ENCODE results near the gene SLC6A20. TPM values are rescaled to one million over a fixed set of nuclear protein-coding genes. Genes with fewer than 3 reads are reported as not detected.
A peak's percentile ranks its signal among the peaks of the same experiment; 100 is the strongest.

The SLC6A20 gene
- polyA plus RNA-seq, 4 donors: 10.9 to 43.0 (median 32.7) TPM

DNA sequence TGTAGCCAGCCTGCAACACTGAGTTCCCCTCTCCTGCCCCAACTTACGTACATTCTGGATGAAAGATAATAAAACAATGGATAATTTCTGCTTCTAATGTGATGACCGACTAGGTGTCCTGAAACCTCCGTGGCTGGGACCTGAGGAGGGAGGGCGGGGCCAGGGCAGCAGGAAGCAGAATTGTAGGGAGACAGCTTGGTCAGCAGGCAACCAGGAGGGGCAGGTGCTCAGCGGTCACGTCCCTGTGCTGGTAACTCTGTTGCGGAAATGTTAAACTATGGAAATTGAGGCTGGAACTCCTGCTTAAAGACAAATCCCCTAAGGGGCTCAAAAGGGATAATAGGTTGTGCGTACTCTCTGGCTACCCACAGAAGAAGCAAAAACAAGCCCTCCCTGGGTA lies 30.4 kb downstream of the SLC6A20 start:
- 88 to 95% (median 90%) methylated on average over 8 of the region's 8 CpGs for WGBS, 3 donors
- peaks cover 0 to 56% (median 18%) of the 10 kb centered on the region in 3 donors for H3K36me3 ChIP-seq (ENCODE audit: control insufficient read depth in 3 of 3, insufficient read depth in 2 of 3, low read depth in 1 of 3, low read length in 3 of 3)
- FAIRE-seq: no peak
- no peaks in the 10 kb centered on the region for H3K27me3 ChIP-seq (ENCODE audit: control insufficient read depth in 3 of 3, insufficient read depth in 3 of 3, low read length in 3 of 3)
- H3K4me1 ChIP-seq (ENCODE audit: control insufficient read depth in 3 of 3, insufficient read depth in 2 of 3, low read depth in 1 of 3, low read length in 2 of 3): peaks cover 0 to 7% (median 2%) of the 10 kb centered on the region in 3 donors
- DNase-seq: no peak
- no peak overlapping the region for H3K4me3 ChIP-seq (ENCODE audit: low read depth in 1 of 3, low read length in 3 of 3)
- peaks cover 0 to 3% of the 10 kb centered on the region in 2 donors for H3K9me3 ChIP-seq (ENCODE audit: control insufficient read depth in 2 of 2, insufficient read depth in 1 of 2, low read depth in 1 of 2, low read length in 1 of 2)
- H3K27ac ChIP-seq (ENCODE audit: low read depth in 1 of 3, low read length in 2 of 3): no peak overlapping the region

GRCh38 chr3:45765266-45765851 lies 31.0 kb downstream of the SLC6A20 start:
- Histone ChIP-seq H3K4me1 (ENCODE audit: control insufficient read depth in 3 of 3, insufficient read depth in 2 of 3, low read depth in 1 of 3, low read length in 2 of 3) (peaks cover 0 to 7% (median 2%) of the 10 kb centered on the region in 3 donors), H3K27ac (ENCODE audit: low read depth in 1 of 3, low read length in 2 of 3) (no peak overlapping the region), H3K36me3 (ENCODE audit: control insufficient read depth in 3 of 3, insufficient read depth in 2 of 3, low read depth in 1 of 3, low read length in 3 of 3) (peaks cover 0 to 58% (median 17%) of the 10 kb centered on the region in 3 donors), H3K27me3 (ENCODE audit: control insufficient read depth in 3 of 3, insufficient read depth in 3 of 3, low read length in 3 of 3) (no peaks in the 10 kb centered on the region), H3K4me3 (ENCODE audit: low read depth in 1 of 3, low read length in 3 of 3) (no peak overlapping the region), H3K9me3 (ENCODE audit: control insufficient read depth in 2 of 2, insufficient read depth in 1 of 2, low read depth in 1 of 2, low read length in 1 of 2) (peaks cover 0 to 3% of the 10 kb centered on the region in 2 donors)
- FAIRE-seq: no peak
- WGBS, 3 donors: 92 to 98% (median 95%) methylated on average over 9 of the region's 9 CpGs
- DNase-seq: no peak

- Histone ChIP-seq H3K4me3 (ENCODE audit: low read depth in 1 of 3, low read length in 3 of 3) (no peak overlapping the region), H3K27ac (ENCODE audit: low read depth in 1 of 3, low read length in 2 of 3) (no peak overlapping the region), H3K27me3 (ENCODE audit: control insufficient read depth in 3 of 3, insufficient read depth in 3 of 3, low read length in 3 of 3) (no peaks in the 10 kb centered on the region), H3K9me3 (ENCODE audit: control insufficient read depth in 2 of 2, insufficient read depth in 1 of 2, low read depth in 1 of 2, low read length in 1 of 2) (peaks cover 0 to 3% of the 10 kb centered on the region in 2 donors), H3K4me1 (ENCODE audit: control insufficient read depth in 3 of 3, insufficient read depth in 2 of 3, low read depth in 1 of 3, low read length in 2 of 3) (peaks cover 0 to 7% (median 2%) of the 10 kb centered on the region in 3 donors), H3K36me3 (ENCODE audit: control insufficient read depth in 3 of 3, insufficient read depth in 2 of 3, low read depth in 1 of 3, low read length in 3 of 3) (peaks cover 0 to 69% (median 15%) of the 10 kb centered on the region in 3 donors)
- no peak for FAIRE-seq
- 92 to 96% (median 94%) methylated on average over 5 of the region's 5 CpGs for WGBS, 3 donors
- DNase-seq: no peak
Observed at GRCh38 chr3:45763303-45763675, 33.0 kb downstream of the SLC6A20 start.

DNA sequence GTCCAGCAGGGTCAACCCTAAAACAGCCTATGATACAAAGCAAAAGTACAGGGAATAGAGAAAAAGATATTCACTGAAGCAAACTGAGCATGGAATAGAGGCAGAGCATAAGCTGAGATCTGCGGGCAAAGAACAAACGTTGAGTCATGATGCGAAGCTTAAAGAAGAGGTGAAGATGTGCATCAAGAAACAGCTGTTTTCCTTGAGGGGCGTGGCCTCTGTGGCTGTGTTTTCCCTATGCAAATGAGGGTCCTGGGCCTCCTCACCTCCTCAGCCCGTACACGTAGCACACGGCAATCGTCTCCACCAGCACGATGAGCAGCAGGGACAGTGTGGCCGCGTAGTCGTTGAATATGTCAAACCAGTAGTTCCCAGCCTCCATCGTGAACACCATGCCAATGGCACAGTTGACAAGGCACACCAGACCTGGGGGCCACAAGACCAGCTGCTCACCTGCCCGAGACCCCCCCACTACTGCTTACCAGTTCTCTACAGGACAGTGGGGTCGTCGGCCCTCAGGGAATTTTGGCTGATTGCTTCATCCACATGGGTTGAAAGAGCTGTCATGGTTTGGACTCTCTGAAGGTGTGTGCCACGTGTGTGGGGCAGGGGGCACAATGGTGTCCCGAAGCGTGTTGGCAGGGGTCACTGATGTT lies 33.6 kb downstream of the SLC6A20 start:
- Histone ChIP-seq H3K4me3 (ENCODE audit: low read depth in 1 of 3, low read length in 3 of 3) (no peak overlapping the region), H3K27me3 (ENCODE audit: control insufficient read depth in 3 of 3, insufficient read depth in 3 of 3, low read length in 3 of 3) (no peaks in the 10 kb centered on the region), H3K9me3 (ENCODE audit: control insufficient read depth in 2 of 2, insufficient read depth in 1 of 2, low read depth in 1 of 2, low read length in 1 of 2) (peaks cover 0 to 3% of the 10 kb centered on the region in 2 donors), H3K36me3 (ENCODE audit: control insufficient read depth in 3 of 3, insufficient read depth in 2 of 3, low read depth in 1 of 3, low read length in 3 of 3) (peaks cover 0 to 73% (median 17%) of the 10 kb centered on the region in 3 donors), H3K27ac (ENCODE audit: low read depth in 1 of 3, low read length in 2 of 3) (no peak overlapping the region), H3K4me1 (ENCODE audit: control insufficient read depth in 3 of 3, insufficient read depth in 2 of 3, low read depth in 1 of 3, low read length in 2 of 3) (peaks cover 0 to 7% (median 2%) of the 10 kb centered on the region in 3 donors)
- WGBS, 3 donors: 88 to 91% (median 90%) methylated on average over 19 of the region's 19 CpGs
- no peak for FAIRE-seq
- DNase-seq: no peak

GRCh38 chr3:45761831-45762230 lies 34.5 kb downstream of the SLC6A20 start:
- H3K4me3 ChIP-seq (ENCODE audit: low read depth in 1 of 3, low read length in 3 of 3): no peak overlapping the region
- H3K27me3 ChIP-seq (ENCODE audit: control insufficient read depth in 3 of 3, insufficient read depth in 3 of 3, low read length in 3 of 3): no peaks in the 10 kb centered on the region
- FAIRE-seq (no peak), DNase-seq (no peak)
- H3K4me1 ChIP-seq (ENCODE audit: control insufficient read depth in 3 of 3, insufficient read depth in 2 of 3, low read depth in 1 of 3, low read length in 2 of 3): peaks cover 0 to 7% (median 2%) of the 10 kb centered on the region in 3 donors
- no peaks in the 10 kb centered on the region for H3K9me3 ChIP-seq (ENCODE audit: control insufficient read depth in 2 of 2, insufficient read depth in 1 of 2, low read depth in 1 of 2, low read length in 1 of 2)
- H3K36me3 ChIP-seq (ENCODE audit: control insufficient read depth in 3 of 3, insufficient read depth in 2 of 3, low read depth in 1 of 3, low read length in 3 of 3): peaks cover 0 to 76% (median 17%) of the 10 kb centered on the region in 3 donors
- 88 to 89% (median 89%) methylated on average over 10 of the region's 10 CpGs for WGBS, 3 donors
- no peak overlapping the region for H3K27ac ChIP-seq (ENCODE audit: low read depth in 1 of 3, low read length in 2 of 3)

- peak; percentile 64 to 72 for DNase-seq
- Histone ChIP-seq H3K4me3 (ENCODE audit: low read depth in 1 of 3, low read length in 3 of 3) (no peak overlapping the region), H3K4me1 (ENCODE audit: control insufficient read depth in 3 of 3, insufficient read depth in 2 of 3, low read depth in 1 of 3, low read length in 2 of 3) (peaks cover 0 to 10% (median 2%) of the 10 kb centered on the region in 3 donors), H3K9me3 (ENCODE audit: control insufficient read depth in 2 of 2, insufficient read depth in 1 of 2, low read depth in 1 of 2, low read length in 1 of 2) (no peaks in the 10 kb centered on the region), H3K27me3 (ENCODE audit: control insufficient read depth in 3 of 3, insufficient read depth in 3 of 3, low read length in 3 of 3) (no peaks in the 10 kb centered on the region), H3K36me3 (ENCODE audit: control insufficient read depth in 3 of 3, insufficient read depth in 2 of 3, low read depth in 1 of 3, low read length in 3 of 3) (peaks cover 0 to 73% (median 14%) of the 10 kb centered on the region in 3 donors), H3K27ac (ENCODE audit: low read depth in 1 of 3, low read length in 2 of 3) (no peak overlapping the region)
- whole genome bisulfite sequencing, 3 donors: 38 to 45% (median 41%) methylated on average over 14 of the region's 14 CpGs
- no peak for FAIRE-seq
Observed at GRCh38 chr3:45760878-45761711, 35.2 kb downstream of the SLC6A20 start.

GRCh38 chr3:45759851-45760250 lies 36.5 kb downstream of the SLC6A20 start:
- H3K4me3 ChIP-seq (ENCODE audit: low read depth in 1 of 3, low read length in 3 of 3): no peak overlapping the region
- no peaks in the 10 kb centered on the region for H3K27me3 ChIP-seq (ENCODE audit: control insufficient read depth in 3 of 3, insufficient read depth in 3 of 3, low read length in 3 of 3)
- no peak for FAIRE-seq
- 87 to 96% (median 96%) methylated on average over 12 of the region's 12 CpGs for WGBS, 3 donors
- H3K36me3 ChIP-seq (ENCODE audit: control insufficient read depth in 3 of 3, insufficient read depth in 2 of 3, low read depth in 1 of 3, low read length in 3 of 3): peaks cover 0 to 66% (median 5%) of the 10 kb centered on the region in 3 donors
- no peak for DNase-seq
- H3K4me1 ChIP-seq (ENCODE audit: control insufficient read depth in 3 of 3, insufficient read depth in 2 of 3, low read depth in 1 of 3, low read length in 2 of 3): peaks cover 0 to 10% (median 2%) of the 10 kb centered on the region in 3 donors
- no peaks in the 10 kb centered on the region for H3K9me3 ChIP-seq (ENCODE audit: control insufficient read depth in 2 of 2, insufficient read depth in 1 of 2, low read depth in 1 of 2, low read length in 1 of 2)
- H3K27ac ChIP-seq (ENCODE audit: low read depth in 1 of 3, low read length in 2 of 3): no peak overlapping the region

DNA sequence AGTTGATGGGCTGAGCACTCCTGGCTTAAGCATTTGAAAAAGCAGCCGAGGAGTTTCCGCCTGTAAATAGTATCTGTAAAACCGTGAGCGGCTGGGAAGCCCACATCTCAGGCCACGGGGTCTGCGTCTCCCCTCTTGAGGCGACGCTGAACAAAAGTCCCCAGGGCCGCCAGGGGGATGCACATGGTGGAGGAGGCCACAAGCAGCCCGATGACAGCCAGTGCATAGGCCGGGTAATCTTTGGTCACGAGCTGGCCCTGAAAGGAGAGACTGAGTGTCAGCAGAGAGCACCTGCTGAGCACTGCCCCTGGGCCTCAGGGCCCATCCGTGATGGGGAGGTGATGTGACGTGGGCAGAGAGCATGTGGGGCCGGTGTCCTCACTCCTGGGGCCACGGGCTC lies 37.5 kb downstream of the SLC6A20 start:
- WGBS, 3 donors: 87 to 90% (median 88%) methylated on average over 16 of the region's 16 CpGs
- FAIRE-seq: no peak

More for the DNA sequence above, 37.5 kb downstream of the SLC6A20 start:
- DNase-seq: no peak
- Histone ChIP-seq H3K4me1 (ENCODE audit: control insufficient read depth in 3 of 3, insufficient read depth in 2 of 3, low read depth in 1 of 3, low read length in 2 of 3) (peaks cover 0 to 10% (median 2%) of the 10 kb centered on the region in 3 donors), H3K27ac (ENCODE audit: low read depth in 1 of 3, low read length in 2 of 3) (no peak overlapping the region), H3K4me3 (ENCODE audit: low read depth in 1 of 3, low read length in 3 of 3) (no peak overlapping the region), H3K9me3 (ENCODE audit: control insufficient read depth in 2 of 2, insufficient read depth in 1 of 2, low read depth in 1 of 2, low read length in 1 of 2) (no peaks in the 10 kb centered on the region), H3K27me3 (ENCODE audit: control insufficient read depth in 3 of 3, insufficient read depth in 3 of 3, low read length in 3 of 3) (no peaks in the 10 kb centered on the region), H3K36me3 (ENCODE audit: control insufficient read depth in 3 of 3, insufficient read depth in 2 of 3, low read depth in 1 of 3, low read length in 3 of 3) (peaks cover 0 to 63% (median 5%) of the 10 kb centered on the region in 3 donors)

Measured in small intestine (tissue), 7 donors.